Transverse colon (tissue), 4 donors: ENCODE results near the gene CELF4.

Experiments used
- EP300 ChIP-seq: sonication (generic); formaldehyde crosslinking; IDR thresholded peaks from one replicate; pipeline ENCODE4 v1.6.1; 2017; ENCODE audit warnings: antibody characterized with exemption, low read depth
- POLR2A ChIP-seq: fragments of 450-650 bp; IDR thresholded peaks from one replicate; pipeline ENCODE4 v1.6.1; 2016; ENCODE audit warnings: antibody characterized with exemption, mild to moderate bottlenecking, moderate library complexity
- POLR2AphosphoS5 ChIP-seq, 3 donors: sonication (generic); formaldehyde crosslinking; IDR thresholded peaks; one replicate each; pipeline ENCODE4 v1.6.1; 2016; ENCODE audit warnings: antibody characterized with exemption in 3 of 3
- TF ChIP-seq, protein P1 (sequence below), 5 experiments: fragments of 200-600 bp in 3 of 5; fragments of 450-650 bp in 2 of 5; sonication (generic) in 3 of 5; IDR thresholded peaks; 1 replicate in 2 of 5; 2 replicates in 3 of 5; pipeline ENCODE4 v1.5.1; 2016 to 2017; ENCODE audit warnings: antibody characterized with exemption in 5 of 5, inconsistent platforms in 3 of 5, mild to moderate bottlenecking in 2 of 5, moderate library complexity in 1 of 5

DNA sequence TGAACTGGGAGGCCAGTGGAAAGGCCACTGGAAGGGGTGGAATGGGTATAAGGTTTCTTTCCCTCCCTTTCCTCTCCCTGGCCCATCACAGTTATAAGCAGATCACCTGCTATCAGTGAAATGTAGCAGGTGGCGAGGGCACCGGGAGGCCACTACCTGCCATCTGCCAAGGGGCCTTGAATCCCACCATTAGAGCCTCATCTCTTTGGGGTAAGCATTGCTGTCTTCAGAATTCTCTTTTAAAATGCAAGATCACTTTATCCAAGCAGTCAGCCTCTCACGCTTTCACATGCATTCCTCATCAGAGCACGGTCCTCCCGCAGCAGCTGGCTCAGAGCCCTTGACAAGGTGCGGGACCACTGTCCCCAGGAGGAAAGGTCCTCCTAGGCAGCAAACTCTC, 268.5 kb downstream of the CELF4 start:
- no peak for TF ChIP-seq POLR2A
- TF ChIP-seq, protein P1, sequence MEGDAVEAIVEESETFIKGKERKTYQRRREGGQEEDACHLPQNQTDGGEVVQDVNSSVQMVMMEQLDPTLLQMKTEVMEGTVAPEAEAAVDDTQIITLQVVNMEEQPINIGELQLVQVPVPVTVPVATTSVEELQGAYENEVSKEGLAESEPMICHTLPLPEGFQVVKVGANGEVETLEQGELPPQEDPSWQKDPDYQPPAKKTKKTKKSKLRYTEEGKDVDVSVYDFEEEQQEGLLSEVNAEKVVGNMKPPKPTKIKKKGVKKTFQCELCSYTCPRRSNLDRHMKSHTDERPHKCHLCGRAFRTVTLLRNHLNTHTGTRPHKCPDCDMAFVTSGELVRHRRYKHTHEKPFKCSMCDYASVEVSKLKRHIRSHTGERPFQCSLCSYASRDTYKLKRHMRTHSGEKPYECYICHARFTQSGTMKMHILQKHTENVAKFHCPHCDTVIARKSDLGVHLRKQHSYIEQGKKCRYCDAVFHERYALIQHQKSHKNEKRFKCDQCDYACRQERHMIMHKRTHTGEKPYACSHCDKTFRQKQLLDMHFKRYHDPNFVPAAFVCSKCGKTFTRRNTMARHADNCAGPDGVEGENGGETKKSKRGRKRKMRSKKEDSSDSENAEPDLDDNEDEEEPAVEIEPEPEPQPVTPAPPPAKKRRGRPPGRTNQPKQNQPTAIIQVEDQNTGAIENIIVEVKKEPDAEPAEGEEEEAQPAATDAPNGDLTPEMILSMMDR (IDR thresholded peaks at IDR 0.05): no peak
- TF ChIP-seq POLR2AphosphoS5 (IDR thresholded peaks at IDR 0.05): no peak
- TF ChIP-seq EP300: no peak
